Gastroesophageal sphincter (tissue), 3 donors: Measurements from ENCODE around the gene OR10AG1.

Source experiments
- CTCF ChIP-seq, 4 experiments: fragments of 200-600 bp in 2 of 4; fragments of 450-650 bp in 2 of 4; sonication (generic) in 1 of 4; IDR thresholded peaks; one replicate each; pipeline ENCODE4 v1.5.1; 2017 to 2019; ENCODE audit warnings: antibody characterized with exemption in 4 of 4, mild to moderate bottlenecking in 2 of 4, moderate library complexity in 2 of 4
- POLR2AphosphoS5 ChIP-seq: sonication (generic); formaldehyde crosslinking; IDR thresholded peaks from one replicate; pipeline ENCODE4 v1.6.1; 2017; ENCODE audit warnings: antibody characterized with exemption

- TF ChIP-seq CTCF (IDR thresholded peaks at IDR 0.05), result no peak
- no peak for TF ChIP-seq POLR2AphosphoS5
Observed at GRCh38 chr11:55956521-55956920, 13.2 kb downstream of the OR10AG1 start.
